Globus pallidus (tissue), 1 donor: ENCODE data around the gene GCNT3.

Experiments
- DNase-seq: peaks from one replicate; pipeline ENCODE4 v3.0.0-alpha.2; 2015; ENCODE audit warnings: low spot score

Gene GCNT3, protein sequence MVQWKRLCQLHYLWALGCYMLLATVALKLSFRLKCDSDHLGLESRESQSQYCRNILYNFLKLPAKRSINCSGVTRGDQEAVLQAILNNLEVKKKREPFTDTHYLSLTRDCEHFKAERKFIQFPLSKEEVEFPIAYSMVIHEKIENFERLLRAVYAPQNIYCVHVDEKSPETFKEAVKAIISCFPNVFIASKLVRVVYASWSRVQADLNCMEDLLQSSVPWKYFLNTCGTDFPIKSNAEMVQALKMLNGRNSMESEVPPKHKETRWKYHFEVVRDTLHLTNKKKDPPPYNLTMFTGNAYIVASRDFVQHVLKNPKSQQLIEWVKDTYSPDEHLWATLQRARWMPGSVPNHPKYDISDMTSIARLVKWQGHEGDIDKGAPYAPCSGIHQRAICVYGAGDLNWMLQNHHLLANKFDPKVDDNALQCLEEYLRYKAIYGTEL

GRCh38 chr15:59611276-59612260, at the start of gene GCNT3:
Gene GCNT3 (plus strand): TSS chr15:59611783. CDS start chr15:59618239, 6,456 bp downstream.
- DNase-seq: no peak

DNA sequence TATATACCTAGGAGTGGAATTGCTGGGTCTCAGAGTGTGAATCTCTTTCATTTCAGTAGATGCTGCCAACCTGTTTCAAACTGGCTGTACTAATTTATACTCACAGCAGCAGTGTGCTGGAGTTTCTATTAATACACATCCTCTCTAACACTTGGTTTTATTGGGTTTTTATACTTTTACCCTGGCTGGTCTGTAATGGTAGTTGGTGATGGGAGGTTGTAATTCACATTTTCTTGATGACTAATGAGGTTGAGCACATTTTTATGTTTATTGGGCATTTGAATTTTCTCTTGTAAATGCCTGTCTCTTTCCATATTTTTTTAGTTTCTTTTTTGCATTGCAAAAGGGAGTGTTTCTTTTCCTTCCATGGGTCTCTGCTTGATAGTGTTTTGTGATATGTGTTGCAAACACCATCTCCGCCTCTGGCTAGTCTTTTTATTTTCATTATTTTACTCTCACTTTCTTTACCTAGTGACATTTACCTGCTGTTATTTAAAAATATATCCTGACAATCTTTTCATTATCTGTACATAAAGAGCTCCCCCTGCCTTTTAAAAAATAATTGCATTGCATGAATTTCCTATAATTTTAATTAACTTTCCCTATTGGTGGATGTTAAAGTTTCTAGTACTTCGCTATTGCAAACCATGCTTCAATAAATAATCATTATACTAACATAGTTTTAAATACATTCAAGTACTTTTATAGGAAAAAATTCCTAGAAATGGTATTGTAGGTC, 49.0 kb upstream of the GCNT3 start:
- no peak for DNase-seq

GRCh38 chr15:59565299-59565698, 46.3 kb upstream of the GCNT3 start:
- DNase-seq: no peak

DNA sequence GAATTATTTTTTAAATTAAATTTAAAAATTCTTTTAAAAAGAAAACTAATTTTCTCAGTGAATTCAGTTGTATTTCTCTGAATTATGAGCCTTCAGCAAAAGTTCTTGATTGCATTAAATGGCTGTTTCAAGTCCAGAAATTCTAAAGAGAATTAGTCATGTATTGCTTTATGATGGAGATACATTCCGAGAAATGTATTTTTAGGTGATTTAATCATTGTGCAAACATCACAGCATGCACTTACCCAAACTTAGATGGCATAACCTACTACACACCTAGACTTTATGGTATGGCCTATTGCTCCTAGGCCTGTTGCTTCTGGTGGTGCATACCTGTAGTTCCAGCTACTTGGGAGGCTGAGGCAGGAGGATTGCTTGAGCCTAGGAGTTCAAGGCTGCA, 44.3 kb upstream of the GCNT3 start:
- no peak for DNase-seq

DNA sequence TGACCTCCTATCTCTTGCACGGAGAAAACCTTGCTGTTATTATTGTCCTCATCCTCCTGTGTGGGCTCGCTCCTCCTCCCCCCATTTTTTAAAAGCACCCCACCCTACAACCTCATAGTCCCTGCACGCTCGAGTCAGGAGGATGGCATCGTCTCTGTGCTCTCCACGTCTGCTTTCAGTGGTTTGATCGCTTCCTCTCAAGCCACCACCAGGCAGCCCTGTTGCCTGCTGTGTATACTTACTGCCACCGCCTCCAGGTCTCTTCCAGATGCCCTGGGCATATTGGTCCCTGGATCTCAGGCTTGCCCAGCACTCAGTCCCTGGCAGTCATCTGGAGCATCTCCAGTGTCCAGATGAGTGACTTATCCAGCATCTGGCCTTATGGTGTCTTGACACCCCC, 42.1 kb upstream of the GCNT3 start:
- no peak for DNase-seq

- no peak for DNase-seq
These were observed 41.3 kb upstream of the GCNT3 start for GRCh38 chr15:59570315-59570714.

- DNase-seq: no peak
These were observed 40.0 kb upstream of the GCNT3 start for GRCh38 chr15:59571606-59572005.

DNA sequence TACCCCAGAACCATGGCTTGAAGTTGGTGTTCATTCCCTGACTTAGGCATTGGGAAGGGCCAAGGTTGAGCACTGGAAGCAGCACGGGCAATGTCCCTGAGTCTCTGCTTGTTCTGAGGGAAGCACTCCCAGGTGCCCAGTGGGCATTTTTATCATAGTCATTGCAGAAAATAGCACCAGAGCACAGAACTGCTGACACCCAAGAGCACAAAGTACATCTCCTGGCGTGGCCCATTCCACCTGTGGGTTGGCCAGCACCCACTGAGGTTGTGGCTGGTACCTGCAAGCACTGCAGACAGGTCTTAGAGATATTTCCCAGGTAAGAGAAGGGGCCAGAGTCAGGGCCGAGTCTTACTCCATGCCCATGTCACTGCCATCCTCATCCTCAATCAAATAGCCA, 28.5 kb upstream of the GCNT3 start:
- DNase-seq: no peak

GRCh38 chr15:59587085-59587826, 24.3 kb upstream of the GCNT3 start:
- no peak for DNase-seq

GRCh38 chr15:59590027-59590426, 21.6 kb upstream of the GCNT3 start:
- DNase-seq: no peak

- DNase-seq: no peak
These were observed 20.2 kb upstream of the GCNT3 start for GRCh38 chr15:59591356-59591755.

GRCh38 chr15:59594493-59594942, 17.1 kb upstream of the GCNT3 start:
- no peak for DNase-seq

- no peak for DNase-seq
These were observed 16.6 kb upstream of the GCNT3 start for GRCh38 chr15:59594991-59595390.

DNA sequence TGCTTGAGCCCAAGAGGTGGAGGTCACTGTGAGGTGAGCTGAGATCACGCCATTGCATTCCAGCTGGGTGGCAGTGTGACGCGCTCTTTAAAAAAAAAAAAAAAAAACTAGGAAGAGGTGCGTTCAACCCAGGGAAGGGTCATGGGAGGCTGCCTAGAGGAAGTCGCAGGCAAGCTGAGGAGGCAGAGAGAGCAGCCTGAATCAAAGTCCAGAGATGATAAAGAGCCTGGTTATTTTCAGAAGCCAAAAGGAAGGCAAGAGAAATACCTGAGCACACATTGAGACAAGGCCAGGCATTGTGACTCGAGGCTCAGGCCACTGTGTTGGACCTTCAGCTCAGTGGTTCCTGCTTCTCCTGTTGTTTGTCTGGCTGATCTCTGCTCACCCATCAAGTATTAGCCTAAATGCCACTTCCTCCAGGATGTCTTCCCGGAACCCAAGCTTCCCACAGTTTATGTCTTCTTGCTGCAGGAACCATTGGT, 16.1 kb upstream of the GCNT3 start:
- DNase-seq: no peak

DNA sequence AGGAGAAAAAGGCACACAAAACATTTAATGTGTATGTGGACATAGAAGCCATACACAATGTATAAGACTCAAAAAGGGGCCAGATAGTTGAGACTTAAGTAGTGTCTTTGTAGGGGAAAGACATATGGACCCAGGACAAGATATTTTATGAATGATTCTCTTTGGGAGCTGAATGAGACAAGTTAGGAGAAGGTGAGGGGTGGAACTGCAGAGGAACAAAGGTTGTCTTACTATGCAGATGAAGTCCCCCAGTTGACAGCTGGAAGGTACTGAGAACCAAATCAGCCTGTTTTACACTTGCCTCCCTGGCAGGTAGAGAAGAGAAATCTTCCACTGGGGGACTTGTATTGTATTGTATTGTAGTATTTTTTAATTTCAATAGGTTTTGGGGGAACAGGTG, 14.9 kb upstream of the GCNT3 start:
- no peak for DNase-seq

DNA sequence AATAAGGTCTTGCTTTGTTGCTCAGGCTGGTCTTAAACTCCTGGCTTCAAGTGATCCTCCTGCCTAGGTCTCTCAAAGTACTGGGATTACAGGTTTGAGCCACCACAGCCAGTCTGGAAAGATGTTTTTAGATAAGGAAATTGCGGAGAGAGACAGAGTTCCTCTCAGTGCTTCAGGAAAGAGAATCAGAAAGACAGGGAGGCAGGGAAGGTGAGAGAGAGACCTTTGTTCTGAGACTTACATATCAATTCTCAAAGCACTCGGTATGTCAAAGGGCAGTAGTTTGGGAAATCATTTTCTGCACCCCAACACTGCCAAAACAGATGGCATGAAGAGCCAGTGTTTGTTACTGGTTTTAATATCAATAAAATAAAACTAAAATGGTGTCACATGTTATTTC, 13.1 kb upstream of the GCNT3 start:
- DNase-seq: no peak

GRCh38 chr15:59605994-59606393, 5.6 kb upstream of the GCNT3 start:
- no peak for DNase-seq

- no peak for DNase-seq
These were observed 1.6 kb upstream of the GCNT3 start for GRCh38 chr15:59609730-59610712.

DNA sequence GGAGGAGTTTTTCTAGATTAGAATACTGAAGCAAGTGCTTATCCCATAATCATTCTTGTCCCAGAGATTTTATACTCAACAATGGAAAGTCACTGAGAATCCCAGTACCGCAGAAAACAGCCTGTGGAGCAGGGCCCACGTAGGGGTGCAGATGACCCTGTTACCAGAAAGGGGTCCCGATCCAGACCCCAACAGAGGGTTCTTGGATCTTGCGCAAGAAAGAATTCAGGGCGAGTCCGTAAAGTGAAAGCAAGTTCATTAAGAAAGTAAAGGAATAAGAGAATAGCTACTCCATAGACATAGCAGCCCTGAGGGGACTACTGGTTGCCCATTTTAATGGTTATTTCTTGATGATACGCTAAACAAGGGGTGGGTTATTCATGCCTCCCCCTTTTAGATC, 2.6 kb downstream of the GCNT3 start:
- no peak for DNase-seq

DNA sequence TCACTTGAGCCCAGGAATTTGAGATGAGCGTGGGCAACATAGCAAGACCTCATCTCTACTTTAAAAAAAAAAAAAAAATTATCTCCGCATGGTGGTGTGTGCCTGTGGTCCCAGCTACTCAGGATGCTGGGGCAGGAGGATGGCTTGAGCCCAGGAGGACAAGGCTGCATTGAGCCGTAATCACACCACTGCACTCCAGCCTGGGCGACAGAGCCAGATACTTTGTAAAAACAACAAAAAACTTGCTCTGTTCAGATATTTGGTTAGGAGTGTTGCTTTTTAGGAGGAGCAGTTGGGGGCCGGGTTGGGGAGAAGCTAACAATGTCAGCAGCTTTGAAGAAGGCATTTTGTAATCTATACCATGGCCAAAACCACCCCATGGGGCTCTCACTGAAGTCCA, 4.1 kb downstream of the GCNT3 start:
- DNase-seq: no peak
